ENCODE measurements around the gene THAP8.

The THAP8 gene

DNA sequence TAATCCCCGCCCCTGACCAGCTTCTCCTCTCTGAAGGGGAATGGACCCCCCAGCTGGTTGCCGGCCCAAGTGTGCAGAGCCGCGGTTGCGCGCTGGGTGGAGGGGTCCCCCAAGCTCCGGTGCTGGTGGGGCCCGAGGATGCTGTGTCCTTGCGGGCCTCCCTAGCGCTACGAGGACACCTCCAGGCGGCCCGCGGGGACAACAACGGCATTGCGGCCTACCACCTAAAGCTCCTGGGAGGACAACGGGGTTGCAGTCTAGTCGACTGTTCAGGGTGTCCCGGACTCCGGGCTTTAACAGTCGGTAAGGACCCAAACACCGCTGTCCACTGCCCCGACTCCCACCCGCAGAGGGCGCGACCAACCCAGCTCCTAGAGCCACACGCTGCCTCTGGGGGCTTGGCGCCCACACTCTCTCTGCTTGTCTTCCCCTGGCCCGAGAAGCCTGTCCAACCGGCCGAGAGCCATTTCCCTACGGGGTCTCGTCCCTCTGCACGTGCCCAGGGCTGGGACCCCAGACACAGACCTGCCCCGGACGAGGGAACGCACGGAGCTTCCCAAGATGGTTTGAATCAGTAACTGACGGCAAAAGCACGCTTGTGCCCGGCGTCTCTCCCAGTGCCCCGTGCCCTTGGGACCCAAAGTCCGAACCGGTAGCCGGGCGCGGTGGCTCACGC, 60.0 kb downstream of the THAP8 start:
- DNase-seq (ENCODE audit: extremely low read depth, low read depth): no peak
- peak overlapping the region; percentile 68; the same call in 1 of the 2 replicates for H3K4me3 ChIP-seq (replicated peaks; ENCODE audit: low read depth, low read length)
- TF ChIP-seq, protein P1, sequence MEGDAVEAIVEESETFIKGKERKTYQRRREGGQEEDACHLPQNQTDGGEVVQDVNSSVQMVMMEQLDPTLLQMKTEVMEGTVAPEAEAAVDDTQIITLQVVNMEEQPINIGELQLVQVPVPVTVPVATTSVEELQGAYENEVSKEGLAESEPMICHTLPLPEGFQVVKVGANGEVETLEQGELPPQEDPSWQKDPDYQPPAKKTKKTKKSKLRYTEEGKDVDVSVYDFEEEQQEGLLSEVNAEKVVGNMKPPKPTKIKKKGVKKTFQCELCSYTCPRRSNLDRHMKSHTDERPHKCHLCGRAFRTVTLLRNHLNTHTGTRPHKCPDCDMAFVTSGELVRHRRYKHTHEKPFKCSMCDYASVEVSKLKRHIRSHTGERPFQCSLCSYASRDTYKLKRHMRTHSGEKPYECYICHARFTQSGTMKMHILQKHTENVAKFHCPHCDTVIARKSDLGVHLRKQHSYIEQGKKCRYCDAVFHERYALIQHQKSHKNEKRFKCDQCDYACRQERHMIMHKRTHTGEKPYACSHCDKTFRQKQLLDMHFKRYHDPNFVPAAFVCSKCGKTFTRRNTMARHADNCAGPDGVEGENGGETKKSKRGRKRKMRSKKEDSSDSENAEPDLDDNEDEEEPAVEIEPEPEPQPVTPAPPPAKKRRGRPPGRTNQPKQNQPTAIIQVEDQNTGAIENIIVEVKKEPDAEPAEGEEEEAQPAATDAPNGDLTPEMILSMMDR (IDR thresholded peaks at IDR 0.05; ENCODE audit: low read depth, low read length, missing control alignments): no peak

DNA sequence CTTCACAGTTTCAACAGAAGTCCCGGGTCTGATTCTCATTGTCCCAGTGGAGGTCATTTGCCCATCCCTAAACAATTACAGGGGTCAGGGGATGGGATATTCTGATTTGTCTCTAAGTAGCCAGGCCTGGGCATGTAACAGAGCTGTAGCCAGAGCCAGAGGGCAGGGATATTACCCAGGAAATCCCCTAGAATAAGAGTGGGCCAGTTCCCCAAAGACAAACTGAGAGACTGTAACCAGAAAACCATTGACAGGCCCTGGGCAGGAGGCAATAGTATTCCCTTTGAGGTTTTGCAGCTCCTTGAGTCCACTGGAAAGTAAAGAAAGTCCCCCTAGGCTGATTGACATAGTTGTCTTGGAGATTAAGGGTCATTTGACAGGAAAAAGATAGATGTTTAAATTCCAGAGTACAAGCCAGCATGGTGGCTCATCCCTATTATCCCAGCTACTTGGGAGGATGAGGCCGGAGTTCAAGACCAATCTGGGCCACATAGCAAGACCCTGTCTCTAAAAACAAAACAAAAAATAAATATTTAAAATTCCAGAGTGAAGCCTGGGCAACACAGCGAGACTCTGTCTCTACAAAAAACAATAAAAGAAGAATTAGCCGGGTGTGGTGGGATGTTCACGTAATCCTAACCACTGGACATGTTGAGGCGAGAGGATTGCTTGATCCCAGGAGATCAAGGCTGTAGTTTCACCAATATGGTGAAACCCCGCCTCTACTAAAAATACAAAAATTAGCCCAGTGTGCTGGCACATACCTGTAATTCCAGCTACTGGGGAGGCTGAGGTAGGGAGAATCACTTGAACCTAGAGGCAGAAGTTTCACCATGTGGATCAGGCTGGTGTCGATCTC, 60.9 kb downstream of the THAP8 start:
- no peak overlapping the region for H3K4me3 ChIP-seq (replicated peaks; ENCODE audit: low read depth, low read length)
- DNase-seq (ENCODE audit: extremely low read depth, low read depth): no peak
- TF ChIP-seq, protein P1 (IDR thresholded peaks at IDR 0.05; ENCODE audit: low read depth, low read length, missing control alignments): no peak

DNA sequence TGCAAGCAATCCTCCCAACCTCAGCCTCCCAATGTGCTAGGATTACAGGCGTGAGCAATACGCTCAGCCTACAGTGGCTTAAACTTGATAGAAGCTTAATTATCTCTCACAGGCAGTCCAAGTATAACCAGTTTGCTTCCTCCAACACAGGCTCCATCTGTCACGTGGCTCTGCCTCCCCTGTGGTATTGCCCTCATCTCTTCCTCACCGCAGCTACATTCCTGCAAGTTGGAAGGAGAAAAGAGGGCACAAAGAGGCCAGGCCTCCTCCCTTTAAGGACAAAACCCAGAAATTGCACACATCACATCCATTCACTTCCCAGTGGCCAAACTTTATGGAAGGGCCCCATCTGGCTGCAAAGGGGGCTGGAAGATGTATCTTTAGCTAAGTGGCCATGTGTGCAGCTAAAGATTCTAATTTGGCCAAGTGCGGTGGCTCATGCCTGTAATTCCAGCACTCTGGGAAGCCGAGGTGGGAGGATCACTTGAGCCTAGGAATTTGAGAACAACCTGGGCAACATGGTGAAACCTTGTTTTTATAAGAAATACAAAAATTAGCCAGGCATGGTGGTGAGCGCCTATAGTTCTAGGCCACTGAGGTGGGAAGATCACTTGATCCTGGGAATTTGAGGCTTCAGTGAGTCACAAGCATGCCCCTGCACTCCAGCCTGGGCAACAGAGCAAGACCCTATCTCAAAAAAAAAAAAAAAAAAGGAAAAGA, 62.2 kb downstream of the THAP8 start:
- no peak for DNase-seq (ENCODE audit: extremely low read depth, low read depth)
- H3K4me3 ChIP-seq (replicated peaks; ENCODE audit: low read depth, low read length): no peak overlapping the region
- TF ChIP-seq, protein P1 (IDR thresholded peaks at IDR 0.05; ENCODE audit: low read depth, low read length, missing control alignments): no peak

DNA sequence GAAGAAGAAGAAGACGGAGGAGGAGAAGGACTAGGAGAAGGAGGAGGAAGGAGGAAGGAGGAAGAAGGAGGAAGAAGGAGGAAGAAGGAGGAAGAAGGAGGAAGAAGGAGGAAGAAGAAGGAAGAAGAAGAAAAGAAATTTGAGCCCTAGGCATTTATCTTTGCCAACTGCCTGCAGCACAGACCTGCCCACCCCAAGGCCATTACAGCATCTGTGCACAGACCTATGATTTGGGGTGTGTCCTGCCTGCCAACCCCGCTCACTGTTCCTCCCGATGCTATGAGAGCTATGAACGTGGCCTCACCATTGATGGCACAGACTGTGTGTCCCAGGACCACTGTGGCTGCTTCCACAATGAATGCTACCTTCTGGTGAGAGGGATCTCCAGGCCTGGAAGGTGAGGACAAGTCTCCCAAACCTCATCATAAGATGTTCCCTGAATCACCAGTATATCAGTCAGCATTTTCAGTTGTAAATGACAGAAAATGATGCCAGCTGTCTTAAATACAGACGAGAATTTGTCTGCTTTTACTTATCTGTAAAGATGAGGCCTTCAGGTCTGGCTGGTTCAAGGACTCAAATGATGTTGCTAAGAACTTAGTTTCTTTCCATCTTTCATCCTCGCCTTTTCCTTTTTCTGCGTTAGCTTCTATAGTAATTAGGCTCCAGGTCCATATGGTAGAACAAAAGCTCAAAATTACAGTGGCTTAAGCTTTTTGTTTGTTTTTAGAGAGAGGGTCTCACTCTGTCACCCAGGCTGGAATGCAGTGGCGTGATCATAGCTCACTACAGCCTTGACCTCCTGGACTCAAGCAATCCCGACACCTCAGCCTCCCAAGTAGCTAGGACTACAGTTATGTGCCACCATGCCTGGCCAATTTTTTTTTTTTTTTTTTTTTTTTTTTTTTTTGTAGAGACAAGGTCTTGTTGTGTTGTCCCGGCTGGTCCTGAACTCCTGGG, 63.0 kb downstream of the THAP8 start:
- TF ChIP-seq, protein P1 (IDR thresholded peaks at IDR 0.05; ENCODE audit: low read depth, low read length, missing control alignments): no peak
- DNase-seq (ENCODE audit: extremely low read depth, low read depth): no peak
- no peak overlapping the region for H3K4me3 ChIP-seq (replicated peaks; ENCODE audit: low read depth, low read length)

DNA sequence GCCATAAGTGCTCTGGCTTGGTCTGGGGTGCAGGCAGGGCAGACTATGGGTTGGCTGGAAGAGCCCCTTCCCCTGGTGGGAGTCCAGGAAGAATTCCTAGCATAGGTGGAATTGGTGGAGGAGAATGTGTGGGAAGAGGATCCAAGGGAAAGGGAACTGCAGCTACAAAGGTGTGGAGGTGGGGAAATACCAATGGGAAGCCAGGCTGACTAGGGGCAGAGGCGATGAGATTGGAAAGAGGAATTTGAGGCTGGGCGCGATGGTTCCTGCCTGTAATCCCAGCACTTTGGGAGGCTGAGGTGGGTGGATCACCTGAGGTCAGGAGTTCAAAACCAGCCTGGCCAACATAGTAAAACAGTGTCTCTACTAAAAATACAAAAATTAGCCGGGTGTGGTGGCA, 63.9 kb downstream of the THAP8 start:
- DNase-seq (ENCODE audit: extremely low read depth, low read depth): no peak
- TF ChIP-seq, protein P1 (IDR thresholded peaks at IDR 0.05; ENCODE audit: low read depth, low read length, missing control alignments): no peak
- no peak overlapping the region for H3K4me3 ChIP-seq (replicated peaks; ENCODE audit: low read depth, low read length)

DNA sequence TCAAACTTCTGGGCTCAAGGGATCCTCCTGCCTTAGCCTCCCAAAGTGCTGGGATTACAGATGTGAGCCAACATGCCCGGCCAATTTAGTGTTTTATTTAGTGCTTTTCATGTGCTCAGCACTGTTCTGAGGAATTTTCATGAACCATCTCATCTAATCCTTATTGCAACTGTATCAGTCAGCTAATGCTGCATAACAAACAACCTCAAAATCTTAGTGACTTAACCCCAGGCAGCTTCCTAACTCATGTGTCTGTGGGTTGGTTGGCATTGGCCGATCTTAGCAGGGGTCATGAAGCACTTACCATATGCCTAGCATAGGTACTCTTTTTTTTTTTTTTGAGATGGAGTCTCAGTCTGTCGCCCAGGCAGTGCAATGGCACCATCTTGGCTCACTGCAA, 65.3 kb downstream of the THAP8 start:
- DNase-seq (ENCODE audit: extremely low read depth, low read depth): no peak
- H3K4me3 ChIP-seq (replicated peaks; ENCODE audit: low read depth, low read length): no peak overlapping the region
- TF ChIP-seq, protein P1 (IDR thresholded peaks at IDR 0.05; ENCODE audit: low read depth, low read length, missing control alignments): no peak

Data from HFF-Myc (cell line).